ENCODE data around the gene RBP5.
"Not testable (repeated sequence)": the region's sequence is repeated elsewhere in the genome, so short reads cannot be mapped to it uniquely, and the experiment has no call there.

The RBP5 gene

GRCh38 chr12:7122811-7123769 lies 5.6 kb downstream of the RBP5 start:
- DNase-seq (ENCODE audit: low spot score) = no peak

- no peak for DNase-seq (ENCODE audit: low spot score)
These were observed 7.4 kb downstream of the RBP5 start for GRCh38 chr12:7121324-7121723.

- DNase-seq (ENCODE audit: low spot score) = no peak
These were observed 8.5 kb downstream of the RBP5 start for GRCh38 chr12:7120166-7120565.

- DNase-seq (ENCODE audit: low spot score) = no peak
These were observed 9.8 kb downstream of the RBP5 start for GRCh38 chr12:7118881-7119280.

GRCh38 chr12:7117670-7118069 lies 11.0 kb downstream of the RBP5 start:
- DNase-seq (ENCODE audit: low spot score) = no peak

- DNase-seq (ENCODE audit: low spot score) = no peak
These were observed 11.8 kb downstream of the RBP5 start for GRCh38 chr12:7116916-7117315.

- DNase-seq (ENCODE audit: low spot score) = no peak
These were observed 12.5 kb downstream of the RBP5 start for GRCh38 chr12:7116196-7116595.

- no peak for DNase-seq (ENCODE audit: low spot score)
These were observed 13.8 kb downstream of the RBP5 start for GRCh38 chr12:7114851-7115250.

- DNase-seq (ENCODE audit: low spot score) = no peak
These were observed 14.7 kb downstream of the RBP5 start for GRCh38 chr12:7114008-7114407.

- DNase-seq (ENCODE audit: low spot score) = no peak
These were observed 15.3 kb downstream of the RBP5 start for GRCh38 chr12:7113389-7113871.

GRCh38 chr12:7112041-7112440 lies 16.6 kb downstream of the RBP5 start:
- DNase-seq (ENCODE audit: low spot score) = no peak

GRCh38 chr12:7110661-7111060 lies 18.0 kb downstream of the RBP5 start:
- DNase-seq (ENCODE audit: low spot score) = no peak

- no peak for DNase-seq (ENCODE audit: low spot score)
These were observed 19.1 kb downstream of the RBP5 start for GRCh38 chr12:7109572-7109920.

- peak; percentile 90 for DNase-seq (ENCODE audit: low spot score)
These were observed 19.7 kb downstream of the RBP5 start, which contains the start of gene C1RL for GRCh38 chr12:7108796-7109571. Gene C1RL, minus strand, starts transcription at chr12:7109214. Its CDS starts 34 bp downstream, at chr12:7109180.

- no peak for DNase-seq (ENCODE audit: low spot score)
These were observed 20.5 kb downstream of the RBP5 start for GRCh38 chr12:7108003-7108795.

- DNase-seq (ENCODE audit: low spot score) = no peak
These were observed 21.1 kb downstream of the RBP5 start for GRCh38 chr12:7107636-7108002.

- DNase-seq (ENCODE audit: low spot score) = not testable (repeated sequence)
These were observed 21.5 kb downstream of the RBP5 start for GRCh38 chr12:7107181-7107580.

- DNase-seq (ENCODE audit: low spot score) = no peak
These were observed 22.6 kb downstream of the RBP5 start for GRCh38 chr12:7106082-7106481.

GRCh38 chr12:7103837-7104584 lies 24.7 kb downstream of the RBP5 start:
- no peak for DNase-seq (ENCODE audit: low spot score)

GRCh38 chr12:7102582-7102981 lies 26.1 kb downstream of the RBP5 start:
- no peak for DNase-seq (ENCODE audit: low spot score)

GRCh38 chr12:7101694-7102131 lies 27.0 kb downstream of the RBP5 start:
- peak; percentile 57 for DNase-seq (ENCODE audit: low spot score)
